C1 segment of cervical spinal cord (tissue), 14 donors: ENCODE data around the gene TMUB1.
A peak's percentile ranks its signal among the peaks of the same experiment; 100 is the strongest.

Experiments
- DNase-seq, 14 donors: peaks; one replicate each; lab custom pipeline; 2025; lab: John Stamatoyannopoulos, UW

Gene TMUB1, protein sequence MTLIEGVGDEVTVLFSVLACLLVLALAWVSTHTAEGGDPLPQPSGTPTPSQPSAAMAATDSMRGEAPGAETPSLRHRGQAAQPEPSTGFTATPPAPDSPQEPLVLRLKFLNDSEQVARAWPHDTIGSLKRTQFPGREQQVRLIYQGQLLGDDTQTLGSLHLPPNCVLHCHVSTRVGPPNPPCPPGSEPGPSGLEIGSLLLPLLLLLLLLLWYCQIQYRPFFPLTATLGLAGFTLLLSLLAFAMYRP

GRCh38 chr7:151083071-151083823 lies at the start of gene TMUB1:
TSS of gene TMUB1 (minus strand) at chr7:151083493. CDS start at chr7:151082563, 930 bp downstream.
- DNase-seq, result peak in 13 of 14 donors; percentile 42 to 79 (median 69)

- DNase-seq, result no peak
Observed at GRCh38 chr7:151132461-151133205, 49.3 kb upstream of the TMUB1 start.

DNA sequence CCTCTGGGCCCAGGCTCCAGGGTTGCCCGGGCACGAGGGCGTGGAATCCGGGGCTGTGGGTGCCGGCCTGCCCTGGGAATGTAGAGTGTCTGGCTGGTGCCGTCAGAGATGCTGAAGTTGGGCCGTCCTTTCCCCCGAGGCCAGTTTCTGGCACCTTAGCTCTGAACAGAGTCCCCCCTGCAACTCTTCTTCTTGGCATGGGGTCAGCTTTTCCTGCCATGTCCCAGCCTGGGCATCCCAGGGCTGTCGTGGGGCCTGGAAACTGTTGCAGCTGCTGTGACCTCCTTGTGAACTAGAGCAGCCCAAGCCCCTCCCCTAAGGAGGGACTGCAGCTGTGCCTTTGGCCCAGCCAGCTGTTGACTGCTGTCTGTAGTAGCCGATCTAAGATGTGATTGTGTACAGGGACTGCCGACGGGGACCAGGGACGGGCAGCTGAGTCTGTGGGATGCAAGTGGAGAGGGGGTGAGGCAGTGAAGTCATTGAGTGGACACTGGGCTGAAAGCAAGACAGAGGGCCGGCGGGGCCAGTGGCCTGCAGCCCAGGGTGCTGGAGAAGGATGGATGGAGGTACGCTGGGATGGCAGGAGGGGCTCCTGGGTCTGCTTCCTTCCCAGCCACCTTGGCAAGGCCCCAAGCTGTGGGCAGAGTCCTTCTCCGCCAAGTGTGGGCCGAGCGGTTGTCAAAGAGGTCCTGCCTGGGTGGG lies 48.5 kb upstream of the TMUB1 start:
- peak in 8 of 14 donors; percentile 14 to 81 (median 51) for DNase-seq

DNA sequence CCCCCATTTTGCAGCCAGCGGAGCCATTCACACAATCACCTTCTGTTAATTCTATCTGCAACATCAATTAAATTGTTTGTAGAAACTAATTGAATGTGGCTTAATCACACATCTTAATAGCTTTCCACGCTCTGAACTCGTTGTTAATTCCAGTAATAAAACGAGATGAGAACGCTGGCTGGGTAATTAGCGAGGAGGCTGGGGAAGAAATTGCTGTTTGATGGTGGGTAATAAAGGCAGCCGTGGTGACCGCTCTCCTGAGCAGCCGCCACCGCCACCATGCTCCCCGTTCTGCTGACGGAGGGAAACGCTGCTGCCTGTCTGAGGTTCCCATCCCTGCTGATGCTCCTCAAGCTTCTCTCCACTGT lies 47.9 kb upstream of the TMUB1 start:
- DNase-seq, result peak in 1 of 14 donors; percentile 54

GRCh38 chr7:151130741-151131157 lies 47.5 kb upstream of the TMUB1 start:
- DNase-seq, result no peak

DNA sequence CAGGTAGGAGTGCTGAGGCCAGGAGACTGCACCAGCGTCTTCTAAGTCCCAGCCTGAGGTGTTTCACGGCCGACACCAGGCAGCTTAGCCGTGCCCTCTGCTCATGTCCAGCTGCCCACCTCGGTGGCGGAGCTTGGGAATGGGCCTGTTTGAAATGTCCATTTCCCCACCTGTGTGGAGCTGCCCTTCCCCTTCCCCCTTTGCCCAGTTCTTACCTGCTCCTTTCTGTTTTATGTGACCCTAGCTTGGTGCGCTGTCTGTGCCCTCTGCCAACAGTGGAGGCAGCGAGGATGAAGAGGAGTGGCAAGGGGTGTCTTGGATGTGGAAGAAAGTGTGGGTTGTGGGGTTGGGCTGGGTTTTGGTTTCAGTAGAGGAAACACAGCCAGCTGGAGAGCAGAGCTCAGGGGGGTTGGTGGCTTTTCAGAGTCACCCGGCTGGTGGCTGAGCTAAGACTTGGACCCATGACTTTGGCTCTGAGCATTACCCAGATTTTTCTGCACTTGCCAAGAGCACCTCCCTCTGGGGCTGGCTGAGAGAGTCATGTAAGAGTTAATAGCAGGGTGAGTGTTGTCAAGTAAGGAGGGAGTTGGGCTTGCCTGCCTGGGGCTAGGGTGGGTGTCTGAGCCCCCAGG lies 46.8 kb upstream of the TMUB1 start:
- DNase-seq, result peak in 1 of 14 donors; percentile 20

GRCh38 chr7:151129117-151129959 lies 46.0 kb upstream of the TMUB1 start:
- DNase-seq, result no peak

DNA sequence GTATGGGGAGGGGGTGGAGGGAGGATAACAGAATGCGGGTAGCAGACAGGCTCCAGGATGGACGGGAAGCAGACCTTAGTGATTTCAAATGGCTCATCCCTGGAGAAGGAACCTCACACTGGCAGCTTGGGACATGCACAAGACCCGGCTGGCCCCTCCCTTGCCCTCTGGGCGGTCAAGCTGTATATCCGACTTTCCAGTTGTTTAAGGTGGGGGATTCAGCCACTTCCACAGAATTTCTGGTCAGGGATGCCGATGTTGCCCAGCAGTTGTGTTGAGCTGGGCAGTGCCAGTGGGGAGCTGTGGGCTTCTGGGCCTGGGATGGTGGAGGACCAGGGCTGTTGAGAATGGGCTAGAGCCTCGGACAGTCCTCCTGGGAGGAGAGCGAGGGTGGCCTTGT lies 45.4 kb upstream of the TMUB1 start:
- no peak for DNase-seq

GRCh38 chr7:151128144-151128543 lies 44.9 kb upstream of the TMUB1 start:
- no peak for DNase-seq

DNA sequence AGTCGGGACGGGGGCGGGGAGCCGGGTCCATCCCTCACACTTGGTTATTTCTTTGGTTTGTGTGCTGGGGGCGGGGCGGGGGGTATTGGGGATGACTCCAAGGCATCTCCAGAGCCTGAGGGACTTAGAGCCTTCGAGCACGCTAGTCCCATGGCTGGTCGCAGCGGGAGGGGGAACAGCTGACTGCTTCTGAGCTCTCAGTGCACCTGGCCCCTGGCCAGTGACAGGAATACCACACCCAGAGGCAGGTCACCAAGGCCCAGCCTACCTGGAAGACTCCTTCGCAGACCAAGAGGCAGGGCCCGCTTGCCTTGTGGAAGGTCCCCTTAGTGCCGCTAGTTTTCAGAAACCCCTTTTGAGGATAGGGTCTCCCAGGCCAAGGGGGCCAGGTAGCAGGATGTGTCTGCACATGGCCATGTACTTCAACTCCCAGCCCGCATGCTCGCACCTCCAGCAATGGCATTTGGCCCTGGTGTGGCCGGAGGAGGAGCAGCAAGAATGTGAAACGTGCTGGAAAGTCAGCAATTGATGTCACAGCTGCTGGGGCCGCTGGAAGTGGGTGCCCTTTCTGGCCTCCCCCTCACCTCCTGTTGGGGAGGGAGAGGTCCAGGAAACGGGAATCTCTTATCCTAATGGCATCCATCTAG lies 43.3 kb upstream of the TMUB1 start:
- DNase-seq, result no peak

DNA sequence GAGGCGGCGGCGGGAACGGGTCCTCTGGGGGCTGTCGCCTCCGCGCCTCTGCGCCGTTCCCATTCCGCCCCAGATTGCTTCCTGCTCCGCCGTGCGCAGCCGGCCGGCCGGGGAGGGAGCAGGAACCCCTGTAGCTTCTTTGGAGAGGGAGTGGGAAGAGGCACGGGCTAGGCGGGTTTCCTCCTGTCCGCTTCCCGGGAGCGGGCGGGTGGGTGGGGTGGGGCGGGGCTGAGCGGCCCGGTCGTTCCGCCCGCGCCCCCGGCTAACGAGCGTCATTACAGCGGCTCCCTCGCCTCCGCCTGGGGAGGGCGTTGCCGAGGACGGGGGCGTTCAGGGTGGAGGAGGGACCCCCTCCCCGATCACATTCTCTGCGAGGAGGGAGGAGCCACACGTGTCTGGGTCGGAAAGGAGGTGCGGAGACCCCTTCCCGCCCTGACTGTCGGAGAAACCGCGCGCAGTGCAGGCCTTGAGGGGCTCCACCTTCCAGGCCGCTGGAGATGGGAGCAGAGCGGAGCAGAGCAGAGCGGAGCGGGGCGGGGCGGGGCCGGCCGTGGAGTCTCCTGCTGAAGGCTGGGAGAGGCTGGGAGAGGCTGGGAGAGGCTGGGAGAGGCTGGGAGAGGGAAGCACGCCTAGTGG lies 42.7 kb upstream of the TMUB1 start:
- no peak for DNase-seq

DNA sequence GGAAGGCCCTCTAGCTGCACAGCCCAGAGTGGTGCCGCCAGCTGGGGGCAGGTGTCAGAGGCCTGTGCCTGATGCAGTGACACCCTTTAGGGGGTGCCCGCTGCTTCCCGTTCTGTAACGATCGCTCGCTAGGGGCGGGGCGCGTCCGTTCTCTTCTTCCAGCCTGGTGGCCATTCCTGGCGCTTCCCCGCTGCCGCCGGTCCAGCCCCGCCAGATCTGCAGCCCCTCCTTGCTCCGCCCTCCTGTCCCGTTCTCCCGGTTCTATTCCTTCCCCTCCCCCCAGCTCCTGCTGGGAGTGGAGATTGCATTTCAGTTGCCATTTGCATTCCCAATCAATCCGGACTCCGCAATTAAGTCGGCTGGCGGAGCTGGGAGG lies 42.2 kb upstream of the TMUB1 start:
- DNase-seq, result no peak

DNA sequence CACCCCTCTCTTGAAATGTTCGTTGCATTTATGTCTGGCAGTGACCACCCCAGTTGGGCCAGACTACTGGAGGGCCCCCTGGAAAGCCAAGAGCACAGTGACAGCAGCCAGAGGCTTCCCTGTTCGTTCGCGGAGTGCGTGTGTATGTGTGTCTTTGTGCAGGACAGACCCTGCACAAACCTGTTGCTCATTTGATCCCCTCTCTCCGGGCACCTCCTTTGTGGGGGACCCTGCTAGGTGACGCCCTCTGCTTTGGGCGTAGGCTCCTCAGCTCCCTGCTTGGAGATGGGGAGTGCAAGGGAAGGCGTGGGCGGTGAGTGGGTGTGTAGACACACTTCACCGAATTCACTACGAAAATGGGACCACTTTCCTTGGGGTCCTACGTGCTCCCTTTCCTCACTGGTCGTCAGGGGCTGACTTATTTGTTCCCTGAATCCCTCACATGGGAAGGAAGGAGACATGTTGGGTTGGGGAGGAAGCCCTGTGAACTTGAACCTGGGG lies 41.7 kb upstream of the TMUB1 start:
- DNase-seq, result no peak

- no peak for DNase-seq
Observed at GRCh38 chr7:151124481-151124880, 41.2 kb upstream of the TMUB1 start.

DNA sequence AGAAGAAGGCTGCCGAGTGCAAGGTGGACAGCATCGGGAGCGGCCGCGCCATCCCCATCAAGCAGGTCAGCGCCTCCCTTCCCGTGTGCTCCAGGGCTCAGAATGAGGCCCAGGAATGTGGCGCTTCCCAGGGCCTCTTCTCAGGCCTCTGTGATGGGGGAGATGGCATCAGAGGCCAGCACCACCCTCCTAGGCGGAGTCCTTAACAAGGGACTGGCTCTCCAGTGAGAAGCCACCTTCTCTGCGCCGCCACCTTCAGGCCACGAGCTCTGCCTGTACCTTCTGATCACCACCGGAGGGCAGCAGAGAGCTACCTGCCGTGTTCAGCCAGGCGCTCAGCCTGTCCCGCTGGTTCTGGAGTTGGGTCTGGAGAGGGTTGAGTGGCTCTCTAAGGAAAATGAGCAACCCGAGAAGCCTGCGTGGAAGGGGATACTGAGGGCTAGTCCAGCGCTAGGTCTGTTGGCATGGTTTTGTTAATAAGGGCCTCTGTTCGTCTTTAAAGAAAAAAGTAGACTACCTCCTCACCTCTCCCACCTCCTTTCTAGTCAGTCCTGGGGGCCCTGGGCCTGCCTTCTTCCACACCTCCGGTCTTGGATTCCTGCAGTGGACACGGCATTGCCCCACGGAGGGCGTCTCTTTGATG lies 40.6 kb upstream of the TMUB1 start:
- DNase-seq, result peak in 12 of 14 donors; percentile 33 to 76 (median 60)

DNA sequence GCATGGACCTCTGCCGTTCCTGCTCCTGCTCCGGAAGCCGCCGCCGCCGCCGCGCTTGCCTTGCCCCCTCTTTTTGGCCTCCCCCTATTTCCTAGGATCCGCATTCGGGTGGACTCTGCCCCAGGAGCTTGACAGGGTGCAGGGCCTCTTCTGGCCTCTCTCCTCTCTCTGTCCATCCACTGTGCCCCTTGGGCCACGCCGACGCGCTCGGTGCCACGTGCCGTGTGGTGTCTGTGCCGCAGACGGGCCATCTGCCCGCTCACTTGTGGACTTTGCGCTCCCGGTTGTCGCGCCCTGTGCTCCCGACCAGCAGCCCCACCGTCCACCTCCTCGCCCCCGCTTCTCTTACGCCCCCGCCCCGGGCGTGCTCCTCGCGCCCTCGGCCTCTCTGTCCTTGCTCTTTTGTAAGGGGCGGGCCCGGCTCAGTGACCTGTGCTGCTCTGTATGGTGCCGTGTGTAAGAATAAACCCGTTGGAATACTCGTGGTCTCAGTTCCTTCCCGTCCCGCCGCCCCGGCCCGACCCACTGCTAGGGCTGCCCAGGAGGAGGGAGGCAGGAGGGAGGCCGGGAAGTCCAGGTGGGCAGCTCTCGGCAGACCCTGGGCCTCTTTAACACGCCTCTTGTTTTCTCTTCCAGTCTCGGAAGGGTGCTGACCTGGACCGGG lies 40.0 kb upstream of the TMUB1 start:
- DNase-seq, result no peak

DNA sequence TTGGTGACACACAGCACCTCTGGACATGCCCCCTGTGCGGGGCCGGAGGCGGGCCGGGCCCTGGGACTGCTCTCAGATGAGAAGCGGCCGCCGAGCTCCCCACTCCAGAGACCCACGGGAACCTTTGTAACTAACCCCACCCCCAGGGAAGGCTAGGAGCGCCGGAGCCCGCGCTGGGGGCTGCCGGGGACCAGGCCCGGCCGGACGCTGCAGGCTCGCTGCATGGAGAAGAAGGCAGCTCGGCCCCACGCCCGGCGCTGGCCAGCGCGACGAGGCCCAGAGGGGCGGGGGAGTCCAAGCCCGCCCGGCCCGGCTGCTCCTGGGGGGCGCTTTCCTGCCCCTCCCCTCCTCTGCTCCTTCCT lies 39.5 kb upstream of the TMUB1 start:
- no peak for DNase-seq

DNA sequence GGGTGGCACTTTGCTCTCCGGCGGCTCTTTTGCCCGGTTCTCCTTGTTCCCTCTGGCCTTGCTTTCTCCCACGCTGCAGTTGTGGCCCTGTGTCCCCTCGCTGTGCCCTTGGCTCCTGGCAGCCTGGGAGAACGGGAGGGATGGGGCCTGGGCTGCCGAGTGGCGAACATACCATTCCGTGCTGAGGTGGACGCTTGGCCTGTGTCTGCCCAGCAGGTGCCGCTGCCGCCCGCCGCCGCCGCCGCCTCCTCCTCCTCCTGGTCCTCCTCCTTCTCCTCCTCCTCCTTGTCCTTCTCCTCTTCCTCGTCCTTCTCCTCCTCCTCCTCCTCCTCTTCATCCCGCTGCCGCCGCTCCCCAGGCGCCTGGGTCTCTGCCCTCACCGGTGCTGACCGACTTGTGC lies 39.0 kb upstream of the TMUB1 start:
- DNase-seq, result peak in 1 of 14 donors; percentile 47
